ENCODE results near the gene ALDH3A2.

- no peak for TF ChIP-seq TAF1 (IDR thresholded peaks at IDR 0.05; ENCODE audit: borderline replicate concordance, insufficient read depth, low read length)
- TF ChIP-seq, protein P1, sequence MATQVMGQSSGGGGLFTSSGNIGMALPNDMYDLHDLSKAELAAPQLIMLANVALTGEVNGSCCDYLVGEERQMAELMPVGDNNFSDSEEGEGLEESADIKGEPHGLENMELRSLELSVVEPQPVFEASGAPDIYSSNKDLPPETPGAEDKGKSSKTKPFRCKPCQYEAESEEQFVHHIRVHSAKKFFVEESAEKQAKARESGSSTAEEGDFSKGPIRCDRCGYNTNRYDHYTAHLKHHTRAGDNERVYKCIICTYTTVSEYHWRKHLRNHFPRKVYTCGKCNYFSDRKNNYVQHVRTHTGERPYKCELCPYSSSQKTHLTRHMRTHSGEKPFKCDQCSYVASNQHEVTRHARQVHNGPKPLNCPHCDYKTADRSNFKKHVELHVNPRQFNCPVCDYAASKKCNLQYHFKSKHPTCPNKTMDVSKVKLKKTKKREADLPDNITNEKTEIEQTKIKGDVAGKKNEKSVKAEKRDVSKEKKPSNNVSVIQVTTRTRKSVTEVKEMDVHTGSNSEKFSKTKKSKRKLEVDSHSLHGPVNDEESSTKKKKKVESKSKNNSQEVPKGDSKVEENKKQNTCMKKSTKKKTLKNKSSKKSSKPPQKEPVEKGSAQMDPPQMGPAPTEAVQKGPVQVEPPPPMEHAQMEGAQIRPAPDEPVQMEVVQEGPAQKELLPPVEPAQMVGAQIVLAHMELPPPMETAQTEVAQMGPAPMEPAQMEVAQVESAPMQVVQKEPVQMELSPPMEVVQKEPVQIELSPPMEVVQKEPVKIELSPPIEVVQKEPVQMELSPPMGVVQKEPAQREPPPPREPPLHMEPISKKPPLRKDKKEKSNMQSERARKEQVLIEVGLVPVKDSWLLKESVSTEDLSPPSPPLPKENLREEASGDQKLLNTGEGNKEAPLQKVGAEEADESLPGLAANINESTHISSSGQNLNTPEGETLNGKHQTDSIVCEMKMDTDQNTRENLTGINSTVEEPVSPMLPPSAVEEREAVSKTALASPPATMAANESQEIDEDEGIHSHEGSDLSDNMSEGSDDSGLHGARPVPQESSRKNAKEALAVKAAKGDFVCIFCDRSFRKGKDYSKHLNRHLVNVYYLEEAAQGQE (IDR thresholded peaks at IDR 0.05; ENCODE audit: insufficient read depth in 1 of 2, low read depth in 2 of 2, low read length in 2 of 2): no peak
- TF ChIP-seq POLR2AphosphoS5 (IDR thresholded peaks at IDR 0.05; ENCODE audit: low read depth, low read length): no peak
- no peak for TF ChIP-seq SIN3A (IDR thresholded peaks at IDR 0.05; ENCODE audit: borderline replicate concordance, insufficient read depth, low read length)
- no peak for TF ChIP-seq FOXP2 (optimal IDR thresholded peaks at IDR 0.05; ENCODE audit: borderline replicate concordance, extremely low read depth, extremely low read length, insufficient read depth)
Measured at GRCh38 chr17:19676896-19677295, 28.3 kb downstream of the ALDH3A2 start.

Measured in PFSK-1 (cell line).